ENCODE results near the gene TWNK.
A peak's percentile ranks its signal among the peaks of the same experiment; 100 is the strongest.

Gene TWNK

GRCh38 chr10:100987685-100988049, 324 bp downstream of the TWNK start (continued):
- no peak for TF ChIP-seq ZNF138 (tag by site-specific recombination; IDR thresholded peaks at IDR 0.05; ENCODE audit: borderline replicate concordance)
- peak; percentile 61 for TF ChIP-seq ZBTB21 (tag by site-specific recombination; IDR thresholded peaks at IDR 0.05)
- no peak for TF ChIP-seq ZNF510 (tag by site-specific recombination; IDR thresholded peaks at IDR 0.05; ENCODE audit: insufficient replicate concordance)
- TF ChIP-seq SP2 (tag by site-specific recombination; IDR thresholded peaks at IDR 0.05): no peak
- no peak; the same call in 1 of the 2 replicates for TF ChIP-seq KLF16 (tag by site-specific recombination; IDR thresholded peaks at IDR 0.05)
- TF ChIP-seq ZNF391 (tag by site-specific recombination; IDR thresholded peaks at IDR 0.05; ENCODE audit: borderline replicate concordance, low read depth): 0 out of 2 replicates have a peak, but pooled peaks have one; percentile 81
- no peak for TF ChIP-seq SP3 (tag by site-specific recombination; IDR thresholded peaks at IDR 0.05)
- TF ChIP-seq ZNF449 (tag by site-specific recombination; IDR thresholded peaks at IDR 0.05): no peak
- 0 out of 2 replicates have a peak, but pooled peaks have one; percentile 10 for TF ChIP-seq ZFP37 (tag by site-specific recombination; IDR thresholded peaks at IDR 0.05)
- TF ChIP-seq BCL11A (tag by site-specific recombination; IDR thresholded peaks at IDR 0.05; ENCODE audit: low read depth): no peak
- 0 out of 2 replicates have a peak, but pooled peaks have one; percentile 29 for TF ChIP-seq ZNF558 (tag by site-specific recombination; IDR thresholded peaks at IDR 0.05)
- TF ChIP-seq ZNF175 (tag by site-specific recombination; IDR thresholded peaks at IDR 0.05): no peak
- TF ChIP-seq TCF7L2 (IDR thresholded peaks at IDR 0.05; ENCODE audit: borderline replicate concordance, low read depth, low read length): no peak
- TF ChIP-seq ZBTB49 (tag by site-specific recombination; IDR thresholded peaks at IDR 0.05; ENCODE audit: low read depth): no peak
- no peak for TF ChIP-seq ZNF555 (tag by site-specific recombination; conservative IDR thresholded peaks at IDR 0.05)
- TF ChIP-seq ZNF174 (tag by site-specific recombination; IDR thresholded peaks at IDR 0.05): no peak
- no peak for TF ChIP-seq ZNF621 (tag by site-specific recombination; IDR thresholded peaks at IDR 0.05)
- no peak for TF ChIP-seq ZNF341 (tag by site-specific recombination; IDR thresholded peaks at IDR 0.05; ENCODE audit: low read depth)
- no peak for TF ChIP-seq PRDM6 (tag by site-specific recombination; IDR thresholded peaks at IDR 0.05)
- no peak for TF ChIP-seq ZSCAN5A (tag by site-specific recombination; IDR thresholded peaks at IDR 0.05)
- TF ChIP-seq ZBTB11 (tag by site-specific recombination; conservative IDR thresholded peaks at IDR 0.05; ENCODE audit: low read depth): peak; percentile 79
- TF ChIP-seq ZNF280D (tag by site-specific recombination; IDR thresholded peaks at IDR 0.05): no peak
